Activated T-helper 2 cell treated with anti-CD3 and anti-CD28 coated beads, Interferon-gamma antibody, Interleukin-2, Interleukin-4, amounts not matched to agents 10 μg/mL and 5 μg/mL and 100 μg/mL, durations not matched to agents 14 hours and 24 hours and 36 hours (primary cell): ENCODE measurements around the gene DUSP28. TPM values are rescaled to one million over a fixed set of nuclear protein-coding genes. Genes with fewer than 3 reads are reported as not detected.
A peak's percentile ranks its signal among the peaks of the same experiment; 100 is the strongest.
"Not testable (repeated sequence)": the region's sequence is repeated elsewhere in the genome, so short reads cannot be mapped to it uniquely, and the experiment has no call there.

ENCODE experiments used
- DNase-seq: peaks from one replicate; pipeline ENCODE4 v3.0.0; 2021; ENCODE audit warnings: low spot score
- H3K27ac Mint-ChIP-seq: one replicate; pipeline ENCODE4 v1.8.0; 2021; ENCODE audit warnings: mixed read lengths
- H3K27me3 Mint-ChIP-seq: one replicate; pipeline ENCODE4 v1.8.0; 2021; ENCODE audit warnings: low read depth, mixed read lengths
- H3K36me3 Mint-ChIP-seq: one replicate; pipeline ENCODE4 v1.8.0; 2021; ENCODE audit warnings: low read depth, mixed read lengths
- H3K4me1 Mint-ChIP-seq: one replicate; pipeline ENCODE4 v1.8.0; 2021; ENCODE audit warnings: low read depth, mixed read lengths
- H3K4me3 Mint-ChIP-seq: one replicate; pipeline ENCODE4 v1.8.0; 2021; ENCODE audit warnings: low read depth, mild to moderate bottlenecking, moderate library complexity, mixed read lengths
- H3K9me3 Mint-ChIP-seq: one replicate; pipeline ENCODE4 v1.8.0; 2021; ENCODE audit warnings: mixed read lengths
- intact Hi-C: fragments of 100-400 bp; cut with micrococcal nuclease; formaldehyde crosslinking; loops from one replicate; pipeline ENCODE4 v1.15.1; 2023
- total RNA-seq: library from RNA; stranded (reverse); gene quantifications from 2 replicates; pipeline ENCODE4 v1.2.3, GENCODE V29; 2022

The DUSP28 gene
- total RNA-seq, 1 donor from 2014 or later = 4.8 TPM

DNA sequence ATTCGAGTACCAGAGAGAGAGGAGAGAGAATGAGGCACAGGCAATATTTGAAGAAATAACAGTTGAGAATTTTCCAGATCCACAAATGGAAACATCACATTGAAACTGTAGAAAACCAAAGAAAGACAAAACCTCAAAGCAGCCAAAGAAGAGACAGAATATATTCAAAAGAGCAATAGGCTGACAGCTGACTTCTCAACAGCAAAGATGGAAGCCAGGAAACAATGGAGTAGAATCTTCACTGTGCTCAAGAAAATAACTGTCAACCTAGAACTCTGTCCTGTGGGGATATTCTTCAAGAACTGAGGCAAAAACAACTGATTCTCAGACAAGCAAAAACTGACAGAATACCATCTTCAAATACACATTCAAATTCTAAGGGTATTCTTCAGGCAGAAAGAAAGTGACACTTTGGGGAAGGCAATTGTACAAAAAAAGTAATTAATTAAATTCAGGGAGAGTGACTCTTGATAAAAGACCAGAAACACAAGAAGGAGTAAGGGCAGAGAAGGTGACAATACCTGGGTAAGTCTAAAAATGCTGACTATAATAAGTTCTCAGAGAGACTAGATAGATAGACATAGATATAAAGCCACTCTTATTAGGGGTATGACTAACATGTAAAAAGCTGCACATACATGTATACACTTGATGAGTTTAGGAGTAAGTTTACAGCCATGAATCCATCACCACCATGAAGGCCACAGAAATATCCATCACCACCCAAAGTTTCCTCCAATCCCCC is 28.0 kb upstream of the DUSP28 start:
- Mint-ChIP-seq H3K4me3 (no peak overlapping the region), H3K27me3 (no peaks in the 10 kb centered on the region), H3K4me1 (no peaks in the 10 kb centered on the region), H3K27ac (no peak overlapping the region), H3K36me3 (peaks cover 90% of the 10 kb centered on the region), H3K9me3 (peaks cover 52% of the 10 kb centered on the region)
- intact Hi-C loops = no loop called here
- no peak for DNase-seq

DNA sequence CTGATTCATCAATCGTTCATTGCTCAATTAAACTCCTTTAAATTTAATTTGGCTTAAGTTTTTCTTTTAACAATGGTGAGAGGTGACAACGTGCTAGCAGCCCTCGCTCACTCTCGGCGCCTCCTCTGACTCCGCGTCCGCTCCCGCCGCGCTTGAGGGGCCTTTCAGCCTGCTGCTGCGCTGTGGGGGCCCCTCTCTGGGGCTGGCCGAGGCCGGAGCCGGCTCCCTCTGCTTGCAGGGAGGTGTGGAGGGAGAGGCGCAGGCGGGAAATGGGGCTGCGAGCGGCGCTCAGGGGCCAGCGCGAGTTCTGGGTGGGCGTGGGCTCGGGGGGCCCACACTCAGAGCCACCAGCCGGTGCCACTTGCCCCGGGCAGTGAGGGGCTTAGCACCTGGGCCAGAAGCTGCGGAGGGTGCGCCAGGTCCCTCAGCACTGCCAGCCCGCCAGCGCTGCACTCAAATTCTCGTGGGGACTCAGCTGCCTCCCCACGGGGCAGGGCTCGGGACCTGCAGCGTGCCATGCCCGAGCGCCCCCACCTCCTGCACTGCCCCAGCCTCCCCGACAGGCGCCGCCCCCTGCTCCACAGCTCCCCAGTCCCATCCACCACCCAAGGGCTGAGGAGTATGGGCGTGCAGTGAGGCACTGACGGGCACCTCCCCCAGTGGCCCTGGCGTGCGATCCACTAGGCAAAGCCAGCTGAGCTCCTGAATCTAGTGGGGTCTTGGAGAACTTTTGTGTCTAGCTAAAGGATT is 22.0 kb upstream of the DUSP28 start:
- Mint-ChIP-seq H3K4me3 (no peak overlapping the region), H3K36me3 (peaks cover 68% of the 10 kb centered on the region), H3K9me3 (peaks cover 10% of the 10 kb centered on the region), H3K27me3 (no peaks in the 10 kb centered on the region), H3K4me1 (no peaks in the 10 kb centered on the region), H3K27ac (no peak overlapping the region)
- DNase-seq = no peak
- intact Hi-C loops = no loop called here

DNA sequence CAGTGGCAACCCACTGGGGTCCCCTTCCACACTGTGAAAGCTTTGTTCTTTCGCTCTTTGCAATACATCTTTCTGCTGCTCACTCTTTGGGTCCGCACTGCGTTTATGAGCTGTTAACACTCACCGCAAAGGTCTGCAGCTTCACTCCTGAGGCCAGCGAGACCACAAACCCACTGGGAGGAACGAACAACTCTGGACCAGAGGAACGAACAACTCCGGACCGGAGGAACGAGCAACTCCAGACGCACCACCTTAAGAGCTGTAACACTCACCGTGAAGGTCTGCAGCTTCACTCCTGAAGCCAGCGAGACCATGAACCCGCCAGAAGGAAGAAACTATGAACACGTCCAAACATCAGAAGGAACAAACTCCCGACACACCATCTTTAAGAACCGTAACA is 21.1 kb upstream of the DUSP28 start:
- intact Hi-C loops, H3K27ac Mint-ChIP-seq, H3K4me3 Mint-ChIP-seq, DNase-seq, H3K9me3 Mint-ChIP-seq, H3K4me1 Mint-ChIP-seq, H3K27me3 Mint-ChIP-seq: not testable (repeated sequence)
- peaks cover 67% of the 10 kb centered on the region for H3K36me3 Mint-ChIP-seq

DNA sequence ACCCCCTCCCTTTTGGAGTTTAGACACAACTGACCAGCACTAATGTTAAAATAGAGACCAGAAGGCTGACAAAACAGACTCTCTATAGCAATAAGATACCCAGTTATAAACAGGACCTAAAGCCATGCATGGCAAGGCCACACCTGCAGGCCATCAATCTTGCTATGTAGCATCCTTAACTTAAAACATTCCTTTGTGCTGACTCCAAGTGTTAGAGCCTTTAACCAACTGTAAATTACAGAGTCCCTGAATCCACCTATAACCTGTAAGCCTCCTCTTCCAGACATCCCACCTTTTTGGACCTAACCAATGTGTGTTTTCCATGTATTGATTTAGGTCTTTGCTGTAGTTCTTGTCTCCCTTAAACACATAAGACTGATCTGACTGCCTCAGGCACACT is 20.3 kb upstream of the DUSP28 start:
- H3K9me3 Mint-ChIP-seq = peaks cover 12% of the 10 kb centered on the region
- intact Hi-C loops = no loop called here
- no peak for DNase-seq
- peaks cover 63% of the 10 kb centered on the region for H3K36me3 Mint-ChIP-seq
- H3K27me3 Mint-ChIP-seq = no peaks in the 10 kb centered on the region
- no peaks in the 10 kb centered on the region for H3K4me1 Mint-ChIP-seq
- no peak overlapping the region for H3K4me3 Mint-ChIP-seq
- no peak overlapping the region for H3K27ac Mint-ChIP-seq

DNA sequence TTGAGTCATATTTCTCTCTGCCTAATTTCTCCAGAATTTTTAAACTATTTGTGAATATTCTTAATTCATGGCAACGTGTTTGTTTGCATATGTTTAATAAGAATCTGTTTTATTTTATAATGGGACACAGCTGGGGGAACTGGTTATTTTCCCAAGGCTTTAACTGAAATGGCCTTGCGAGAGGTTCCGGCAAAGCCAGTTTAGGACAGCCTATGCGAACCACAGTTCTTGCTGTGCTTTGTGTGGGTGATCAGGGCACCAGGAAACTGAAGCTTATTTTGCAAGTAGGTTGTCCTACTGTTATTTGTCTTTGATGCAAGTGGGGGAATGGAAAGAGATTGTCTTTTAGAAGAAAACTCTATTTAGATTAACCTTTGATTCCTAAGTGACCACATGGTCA is 8.9 kb upstream of the DUSP28 start:
- H3K4me3 Mint-ChIP-seq = no peak overlapping the region
- no peak for DNase-seq
- H3K9me3 Mint-ChIP-seq = peaks cover 14% of the 10 kb centered on the region
- H3K27ac Mint-ChIP-seq = no peak overlapping the region
- H3K4me1 Mint-ChIP-seq = no peaks in the 10 kb centered on the region
- peaks cover 55% of the 10 kb centered on the region for H3K36me3 Mint-ChIP-seq
- intact Hi-C loops = no loop called here
- no peaks in the 10 kb centered on the region for H3K27me3 Mint-ChIP-seq

DNA sequence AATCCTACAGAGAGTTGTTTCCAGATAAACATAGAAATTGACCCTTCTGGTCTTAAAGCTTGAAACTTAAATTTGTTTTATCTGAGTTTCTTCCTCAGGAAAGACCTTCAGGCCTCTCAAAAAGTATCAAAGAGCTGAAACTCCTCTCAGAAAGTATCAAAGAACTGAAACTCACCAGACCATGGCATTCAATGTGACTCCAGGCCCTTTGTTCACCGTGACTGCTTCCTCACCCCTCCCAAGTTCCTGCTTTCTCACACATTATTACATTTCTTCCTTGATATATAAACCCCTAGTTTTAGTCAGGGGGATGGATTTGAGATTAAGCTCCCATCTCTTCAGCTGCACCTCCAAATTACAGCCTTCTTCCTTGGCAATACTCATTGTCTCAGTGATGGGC is 8.3 kb upstream of the DUSP28 start:
- H3K27me3 Mint-ChIP-seq = no peaks in the 10 kb centered on the region
- DNase-seq = no peak
- H3K9me3 Mint-ChIP-seq = peaks cover 14% of the 10 kb centered on the region
- H3K36me3 Mint-ChIP-seq = peaks cover 55% of the 10 kb centered on the region
- no peak overlapping the region for H3K4me3 Mint-ChIP-seq
- H3K27ac Mint-ChIP-seq = no peak overlapping the region
- intact Hi-C loops = no loop called here
- peaks cover 4% of the 10 kb centered on the region for H3K4me1 Mint-ChIP-seq

DNA sequence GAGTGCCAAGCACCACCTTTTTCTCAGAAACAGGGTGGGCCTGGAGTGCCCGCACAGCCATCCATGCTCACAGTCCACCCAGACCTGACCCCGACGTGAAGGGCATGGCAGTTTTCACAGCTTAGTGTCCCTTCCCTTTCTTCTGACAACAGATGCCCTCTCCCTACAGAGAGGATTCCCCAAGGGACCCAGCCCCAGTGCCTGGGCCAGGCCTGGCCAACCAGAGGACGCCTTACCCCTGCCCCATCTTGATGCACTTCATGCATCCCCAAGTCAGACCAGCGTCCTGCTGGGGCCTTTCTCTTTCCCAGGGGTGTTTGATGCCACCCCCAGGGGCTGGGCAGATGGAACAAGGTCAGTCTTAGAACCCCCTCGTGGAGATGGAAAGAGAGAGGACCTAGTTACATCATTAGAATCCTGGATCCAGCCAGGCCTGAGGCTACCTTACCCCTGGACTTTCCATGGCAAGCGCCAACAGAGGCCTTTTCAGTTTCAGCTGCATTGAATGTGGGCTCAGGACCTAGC is 6.1 kb upstream of the DUSP28 start:
- intact Hi-C loops = no loop called here
- H3K27ac Mint-ChIP-seq = no peak overlapping the region
- peaks cover 13% of the 10 kb centered on the region for H3K4me1 Mint-ChIP-seq
- H3K4me3 Mint-ChIP-seq = no peak overlapping the region
- no peak for DNase-seq
- H3K27me3 Mint-ChIP-seq = no peaks in the 10 kb centered on the region
- peaks cover 14% of the 10 kb centered on the region for H3K9me3 Mint-ChIP-seq
- H3K36me3 Mint-ChIP-seq = peaks cover 53% of the 10 kb centered on the region

DNA sequence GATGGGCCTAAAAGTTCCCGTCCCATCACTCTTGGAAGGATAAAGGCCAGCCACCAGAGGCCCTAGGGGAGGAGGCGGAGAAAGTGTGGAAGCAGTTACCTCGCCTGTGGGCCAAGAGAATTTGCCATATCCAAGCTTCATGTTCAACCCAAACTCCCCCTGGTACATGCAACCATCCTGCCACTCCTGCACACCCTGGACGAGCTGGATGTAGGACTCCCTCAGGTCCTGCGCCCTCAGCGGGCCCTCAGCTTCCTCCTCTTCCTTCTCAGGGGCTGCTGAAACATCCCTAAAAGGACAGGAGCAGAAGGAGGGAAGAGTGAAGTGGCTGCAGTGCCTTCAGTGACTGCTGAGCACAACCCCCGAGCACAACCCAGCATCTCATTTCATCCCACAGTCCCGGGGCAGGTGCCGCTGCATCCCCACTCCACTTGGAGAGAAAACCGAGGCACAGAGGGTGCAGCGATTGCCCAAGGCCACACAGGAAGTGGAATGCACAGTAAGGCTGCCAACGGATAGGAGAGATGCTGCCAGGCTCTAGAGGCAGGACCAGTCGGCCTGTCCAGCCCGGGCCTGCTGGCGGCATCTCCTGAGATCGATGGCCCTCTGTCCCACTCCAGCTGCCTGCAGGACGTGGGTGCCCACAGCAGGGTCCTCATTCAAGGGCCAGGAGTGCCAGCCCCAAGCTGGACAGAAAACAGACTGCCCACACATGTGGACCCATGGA is 5.2 kb upstream of the DUSP28 start:
- no peak for DNase-seq
- H3K36me3 Mint-ChIP-seq = peaks cover 61% of the 10 kb centered on the region
- H3K9me3 Mint-ChIP-seq = peaks cover 14% of the 10 kb centered on the region
- H3K27ac Mint-ChIP-seq = no peak overlapping the region
- H3K27me3 Mint-ChIP-seq = no peaks in the 10 kb centered on the region
- peaks cover 22% of the 10 kb centered on the region for H3K4me1 Mint-ChIP-seq
- intact Hi-C loops = no loop called here
- H3K4me3 Mint-ChIP-seq = no peak overlapping the region

DNA sequence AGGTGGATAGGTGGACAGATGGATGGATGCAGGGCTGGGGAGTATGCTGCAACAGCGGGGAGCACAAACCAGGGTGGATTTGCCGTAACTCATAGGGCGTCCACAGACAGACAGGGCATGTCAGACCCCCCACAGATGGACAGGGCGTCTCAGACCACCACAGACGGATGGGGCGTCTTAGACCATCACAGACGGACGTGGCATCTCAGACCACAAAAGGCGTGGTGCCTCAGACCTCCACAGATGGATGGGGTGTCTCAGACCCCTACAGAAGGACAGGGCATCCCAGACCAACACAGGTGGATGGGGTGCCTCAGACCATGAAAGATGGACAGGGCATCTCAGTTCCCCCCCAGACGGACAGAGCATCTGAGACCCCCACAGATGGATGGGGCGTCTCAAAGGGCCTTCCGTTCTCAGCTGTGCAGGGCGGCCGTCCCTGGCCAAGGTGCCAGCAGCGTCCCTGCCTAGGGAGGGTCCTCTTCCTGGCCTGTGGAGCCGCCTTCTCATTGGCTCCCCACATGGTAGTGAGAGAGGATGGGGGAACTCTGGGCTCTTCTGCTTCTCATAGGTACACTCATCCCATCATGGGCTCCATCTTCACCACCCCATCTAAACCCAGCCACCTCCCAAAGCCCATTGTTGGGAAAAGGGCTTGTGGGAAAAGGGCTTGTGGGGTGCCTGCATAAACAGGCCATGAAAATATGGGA is 4.5 kb upstream of the DUSP28 start:
- DNase-seq = no peak
- intact Hi-C loops = loop anchor here (1.0 kb wide), 1 partner anchor 41 kb away; no protein-coding TSS in a partner anchor
- Mint-ChIP-seq H3K27ac (no peak overlapping the region), H3K4me3 (no peak overlapping the region), H3K9me3 (peaks cover 13% of the 10 kb centered on the region), H3K36me3 (peaks cover 55% of the 10 kb centered on the region), H3K4me1 (peaks cover 23% of the 10 kb centered on the region), H3K27me3 (no peaks in the 10 kb centered on the region)

DNA sequence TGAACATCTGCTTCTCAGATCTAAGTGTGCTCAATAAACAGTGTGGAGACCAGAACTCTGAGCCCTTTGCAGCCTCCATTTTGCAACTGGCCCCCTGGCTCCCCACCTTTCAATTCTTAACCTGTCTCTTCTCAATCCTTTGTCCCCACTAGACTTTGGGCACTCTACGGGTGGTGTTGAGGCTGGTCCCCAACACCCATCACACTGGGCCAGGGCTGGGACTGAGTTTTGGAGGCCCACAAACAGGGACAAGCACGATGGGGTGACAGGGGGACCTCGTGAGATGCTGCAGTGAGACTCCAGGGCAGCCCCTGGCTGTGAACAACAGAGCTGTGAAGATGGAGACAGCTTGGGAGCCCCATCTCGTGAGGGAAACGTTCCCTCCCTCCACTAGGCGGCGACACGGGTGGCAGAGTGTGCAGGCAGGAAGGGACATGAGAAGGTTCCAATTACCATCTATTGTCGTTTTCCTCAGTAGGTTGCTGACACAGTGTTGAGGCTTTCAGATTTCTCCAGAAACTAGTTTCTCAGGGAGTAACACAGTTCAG is 3.5 kb upstream of the DUSP28 start:
- Mint-ChIP-seq H3K4me1 (peaks cover 26% of the 10 kb centered on the region), H3K4me3 (peak overlapping the region; percentile 23), H3K27me3 (no peaks in the 10 kb centered on the region), H3K27ac (no peak overlapping the region), H3K36me3 (peaks cover 51% of the 10 kb centered on the region), H3K9me3 (peaks cover 4% of the 10 kb centered on the region)
- peak; percentile 65 for DNase-seq
- intact Hi-C loops = loop anchor here (1.0 kb wide), 1 partner anchor 42 kb away; no protein-coding TSS in a partner anchor

DNA sequence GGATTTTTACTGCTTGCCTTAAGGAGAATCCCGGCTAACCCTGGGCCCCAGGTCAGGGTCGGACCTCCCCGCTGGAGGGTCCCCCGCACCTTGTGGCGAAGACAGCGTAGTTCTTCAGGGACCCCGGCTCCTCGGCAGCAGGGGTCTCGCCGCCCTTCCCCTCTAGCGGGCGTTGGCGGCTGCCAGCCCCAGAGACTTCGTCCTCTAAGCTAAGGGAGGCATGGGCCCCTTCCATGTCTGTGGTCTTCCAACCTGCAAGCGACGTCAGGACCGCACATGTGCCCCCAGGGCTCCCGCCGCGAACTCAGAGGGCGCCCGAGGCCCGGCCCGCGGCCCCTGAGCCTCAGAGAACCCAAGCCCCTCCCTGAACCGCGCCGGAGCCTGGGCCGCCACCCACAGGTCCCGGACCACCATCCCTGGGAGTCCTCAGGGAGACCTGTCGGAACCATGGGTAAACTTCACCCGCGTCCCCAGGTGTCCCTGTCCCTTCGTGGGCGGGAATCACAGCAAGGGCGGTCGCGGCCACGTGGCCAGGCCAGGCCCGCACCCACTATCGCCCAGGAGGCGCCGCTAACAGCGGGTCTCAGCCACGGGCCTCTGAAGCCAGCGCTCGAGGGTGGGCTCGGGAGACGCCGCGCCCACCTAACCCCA is 2.9 kb upstream of the DUSP28 start:
- H3K9me3 Mint-ChIP-seq = no peaks in the 10 kb centered on the region
- peaks cover 51% of the 10 kb centered on the region for H3K36me3 Mint-ChIP-seq
- H3K27ac Mint-ChIP-seq = no peak overlapping the region
- H3K4me1 Mint-ChIP-seq = peaks cover 31% of the 10 kb centered on the region
- peak overlapping the region; percentile 23 for H3K4me3 Mint-ChIP-seq
- H3K27me3 Mint-ChIP-seq = no peaks in the 10 kb centered on the region
- intact Hi-C loops = no loop called here
- no peak for DNase-seq

DNA sequence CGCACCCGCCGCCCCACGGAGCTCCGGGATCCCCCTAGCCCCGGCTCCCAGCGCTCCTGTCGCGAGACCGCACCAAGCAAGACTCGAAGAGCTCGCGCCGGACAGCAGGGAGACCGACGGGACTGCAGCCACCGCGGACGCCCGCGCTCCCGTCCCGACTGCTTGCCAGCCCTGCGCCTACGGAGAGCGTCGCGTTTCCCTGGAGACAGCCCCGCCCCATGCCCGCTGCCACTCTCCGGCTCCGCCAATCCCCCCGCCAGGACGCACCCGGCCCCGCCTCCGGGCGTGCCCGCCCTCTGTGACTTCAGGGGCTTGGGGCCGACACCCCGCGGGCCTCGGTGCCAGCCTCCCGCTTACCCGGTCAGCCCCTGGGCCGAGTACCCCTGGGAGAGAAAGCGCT is 2.3 kb upstream of the DUSP28 start, which contains the start of gene ANKMY1:
ANKMY1 (minus strand) TSS at position 181 of the 400 bp plus-strand sequence. CDS start 653 bp downstream, outside the sequence.
- intact Hi-C loops = no loop called here
- peaks cover 36% of the 10 kb centered on the region for H3K4me1 Mint-ChIP-seq

More for the DNA sequence above, 2.3 kb upstream of the DUSP28 start, which contains the start of gene ANKMY1:
- H3K27ac Mint-ChIP-seq = no peak within 1 kb of the TSS
- no peaks in the 10 kb centered on the region for H3K27me3 Mint-ChIP-seq
- DNase-seq = peak; percentile 62
- H3K9me3 Mint-ChIP-seq = no peaks in the 10 kb centered on the region
- H3K36me3 Mint-ChIP-seq = peaks cover 54% of the 10 kb centered on the region
- H3K4me3 Mint-ChIP-seq = peak within 1 kb of the TSS; percentile 86
